ENCODE results near the gene SPHK2. TPM values are rescaled to one million over a fixed set of nuclear protein-coding genes. Genes with fewer than 3 reads are reported as not detected.
"Not testable (repeated sequence)": the region's sequence is repeated elsewhere in the genome, so short reads cannot be mapped to it uniquely, and the experiment has no call there.

SPHK2 gene
- total RNA-seq, 1 donor, result 4.5 TPM

DNA sequence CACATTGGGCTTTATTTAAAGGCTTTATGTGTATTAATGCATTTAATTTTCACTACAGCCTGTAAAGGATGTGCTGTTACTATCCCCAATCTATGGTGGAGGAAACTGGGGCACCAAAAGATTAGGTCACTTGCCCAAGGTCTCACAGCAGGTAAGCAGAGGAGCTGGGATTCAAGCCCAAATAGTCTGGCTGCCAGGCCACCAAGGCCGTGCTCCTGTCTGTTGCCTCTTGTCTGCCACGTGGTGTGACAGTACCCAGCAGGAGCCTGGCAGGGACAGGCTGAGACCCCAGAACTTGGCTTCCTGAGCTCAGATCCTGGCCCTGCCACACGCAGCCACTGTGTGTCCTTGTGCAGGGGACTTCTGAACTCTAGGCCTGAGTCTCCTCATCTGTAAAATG lies 49.0 kb downstream of the SPHK2 start:
- H3K27me3 ChIP-seq (ENCODE audit: insufficient read depth, low read length), result no peaks in the 10 kb centered on the region
- no peak overlapping the region for H3K4me3 ChIP-seq (ENCODE audit: low read length)
- H3K9me3 ChIP-seq (ENCODE audit: low read depth, low read length), result no peaks in the 10 kb centered on the region
- no peaks in the 10 kb centered on the region for H3K4me1 ChIP-seq (ENCODE audit: insufficient read depth, low read length)

DNA sequence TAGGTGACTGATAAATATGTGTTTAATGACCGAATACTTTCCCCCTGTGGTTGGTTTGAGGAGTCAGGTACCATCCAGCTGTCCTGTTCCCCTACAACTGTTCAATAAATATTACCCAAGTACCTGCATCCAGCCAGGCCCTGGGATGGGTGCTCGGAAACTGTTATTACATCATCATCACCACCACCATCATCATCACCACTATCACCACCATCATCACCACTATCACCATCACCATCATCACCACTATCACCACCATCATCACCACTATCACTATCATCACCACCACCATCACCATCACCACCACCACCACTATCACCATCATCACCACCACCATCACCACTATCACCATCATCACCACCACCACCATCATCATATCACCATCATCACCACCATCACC lies 49.5 kb downstream of the SPHK2 start:
- Histone ChIP-seq H3K4me1 (ENCODE audit: insufficient read depth, low read length) (no peaks in the 10 kb centered on the region), H3K27me3 (ENCODE audit: insufficient read depth, low read length) (no peaks in the 10 kb centered on the region)

DNA sequence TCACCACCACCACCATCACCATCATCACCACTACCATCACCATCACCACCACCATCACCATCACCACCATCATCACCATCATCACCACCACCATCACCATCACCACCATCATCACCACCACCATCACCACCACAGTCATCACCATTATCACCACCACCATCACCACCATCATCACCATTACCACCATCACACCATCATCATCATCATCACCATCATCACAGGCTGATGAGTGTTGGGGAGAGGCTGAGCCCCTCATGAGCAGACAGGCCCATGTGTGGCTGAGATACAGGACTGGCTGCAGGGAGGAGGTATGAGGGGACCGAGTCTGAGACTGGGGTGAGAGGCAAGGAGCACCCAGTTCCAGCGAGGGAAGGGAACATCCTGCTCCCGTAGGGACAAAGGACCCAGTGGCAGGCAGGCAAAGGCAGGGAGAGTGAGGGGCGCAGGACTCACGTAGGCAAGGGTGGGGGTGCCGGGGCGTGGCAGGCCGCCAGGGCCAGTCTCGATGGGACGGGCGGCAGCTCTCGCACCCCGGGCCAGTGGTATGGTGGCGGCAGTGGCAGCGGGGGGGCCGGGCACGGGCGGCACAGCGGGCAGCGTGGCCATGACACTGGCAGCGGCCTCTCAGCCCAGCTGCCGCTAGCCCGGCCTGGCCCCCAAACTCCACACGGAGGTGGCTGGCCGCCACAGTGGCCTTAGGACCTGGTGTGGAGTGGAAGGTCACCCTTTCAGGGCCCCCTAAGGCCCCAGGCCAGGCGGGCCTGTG lies 50.8 kb downstream of the SPHK2 start:
- Histone ChIP-seq H3K4me1 (ENCODE audit: insufficient read depth, low read length) (peaks cover 2% of the 10 kb centered on the region), H3K9me3 (ENCODE audit: low read depth, low read length) (no peaks in the 10 kb centered on the region), H3K27me3 (ENCODE audit: insufficient read depth, low read length) (no peaks in the 10 kb centered on the region), H3K4me3 (ENCODE audit: low read length) (no peak overlapping the region)

More for the DNA sequence above, 49.5 kb downstream of the SPHK2 start:
- no peak overlapping the region for H3K4me3 ChIP-seq (ENCODE audit: low read length)
- no peaks in the 10 kb centered on the region for H3K9me3 ChIP-seq (ENCODE audit: low read depth, low read length)

DNA sequence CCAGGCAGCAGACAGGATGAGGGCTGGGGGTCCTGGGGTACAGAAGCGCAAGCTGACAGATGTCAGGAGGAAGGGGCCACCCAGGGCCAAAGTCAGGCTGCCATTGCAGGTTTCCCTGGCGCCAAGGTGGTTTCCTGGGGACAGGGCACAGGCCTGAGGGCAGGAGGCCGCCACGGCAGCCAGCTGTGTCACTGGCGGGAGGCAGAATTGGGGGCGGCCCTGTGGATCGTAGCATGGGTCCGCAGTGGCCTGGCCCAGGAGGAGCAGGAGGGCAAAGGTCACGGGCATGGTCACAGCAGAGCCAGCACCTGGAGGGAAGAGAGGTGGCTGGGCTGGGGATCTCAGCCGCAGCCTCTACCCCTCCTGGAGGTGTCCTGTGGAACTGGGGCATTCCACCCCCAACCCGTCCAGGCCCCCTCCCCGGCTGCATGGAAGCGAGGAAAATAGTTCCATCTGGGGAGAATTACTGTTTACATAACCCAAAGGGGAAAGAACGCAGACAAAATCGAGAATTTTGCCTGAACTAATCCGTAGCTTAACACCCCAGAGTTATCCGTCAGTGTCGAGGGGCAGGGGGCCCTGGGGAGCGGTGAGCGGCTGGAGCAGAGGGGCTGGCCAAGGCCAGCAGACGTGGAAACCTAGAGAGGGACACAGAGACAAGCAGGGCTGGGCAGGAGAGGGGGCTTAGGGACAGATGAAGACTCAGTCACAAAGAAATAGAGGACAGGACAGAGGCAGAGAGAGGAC lies 51.6 kb downstream of the SPHK2 start:
- Histone ChIP-seq H3K9me3 (ENCODE audit: low read depth, low read length) (no peaks in the 10 kb centered on the region), H3K27me3 (ENCODE audit: insufficient read depth, low read length) (no peaks in the 10 kb centered on the region), H3K4me1 (ENCODE audit: insufficient read depth, low read length) (peaks cover 5% of the 10 kb centered on the region), H3K4me3 (ENCODE audit: low read length) (no peak overlapping the region)

DNA sequence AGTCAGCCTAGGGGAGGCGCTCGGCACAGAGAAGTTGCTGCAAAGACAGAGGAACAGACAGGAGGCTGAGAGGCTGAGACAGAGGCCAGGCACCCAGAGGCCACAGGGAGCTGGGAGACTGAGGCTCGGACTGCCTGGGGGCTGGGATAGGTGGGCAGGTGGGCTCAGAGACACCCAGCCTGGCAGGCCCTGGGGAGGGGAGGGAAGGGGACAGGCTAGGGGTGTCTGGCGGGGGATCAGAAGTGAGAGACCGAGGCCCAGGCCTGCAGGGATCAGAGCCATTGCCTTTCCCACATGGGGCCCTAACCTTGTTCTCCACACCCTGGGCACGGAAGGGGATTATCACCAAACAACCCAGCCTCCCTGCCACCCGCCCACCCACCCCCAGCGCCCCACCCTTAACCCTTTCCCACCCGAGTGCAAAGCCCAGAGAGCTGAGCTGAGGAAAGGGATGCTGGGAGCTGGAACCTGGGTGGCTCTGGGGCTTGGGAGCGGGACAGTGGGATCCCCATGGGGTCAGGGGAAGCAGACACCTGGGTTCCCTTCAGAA lies 52.2 kb downstream of the SPHK2 start:
- H3K4me1 ChIP-seq (ENCODE audit: insufficient read depth, low read length), result peaks cover 5% of the 10 kb centered on the region
- no peak overlapping the region for H3K4me3 ChIP-seq (ENCODE audit: low read length)
- H3K9me3 ChIP-seq (ENCODE audit: low read depth, low read length), result no peaks in the 10 kb centered on the region
- no peaks in the 10 kb centered on the region for H3K27me3 ChIP-seq (ENCODE audit: insufficient read depth, low read length)

DNA sequence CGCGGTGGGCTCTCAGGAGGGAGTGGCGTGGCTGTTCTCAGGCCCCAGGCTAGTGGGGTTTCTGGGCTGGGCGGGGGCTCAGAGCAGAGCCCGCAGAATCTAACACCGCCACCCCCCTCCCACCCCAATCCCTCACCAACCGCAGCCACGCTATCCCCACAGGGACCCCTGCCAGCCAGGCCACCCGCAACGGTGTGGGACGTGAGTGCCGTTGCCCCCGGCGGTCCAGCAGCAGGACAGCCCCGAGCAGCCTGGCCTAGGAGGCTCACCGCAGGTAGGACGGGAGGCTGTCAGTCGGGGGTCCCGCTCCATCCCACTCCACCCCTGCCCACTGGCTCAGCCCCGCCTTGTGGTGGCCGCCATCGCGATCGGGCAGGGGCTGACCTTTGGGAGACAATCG lies 53.7 kb downstream of the SPHK2 start, which contains the start of gene NTN5:
NTN5 (minus strand) TSS at position 24 of the 400 bp plus-strand sequence. CDS start 2,031 bp downstream, outside the sequence.
- Histone ChIP-seq H3K9me3 (ENCODE audit: low read depth, low read length) (no peaks in the 10 kb centered on the region), H3K4me1 (ENCODE audit: insufficient read depth, low read length) (peaks cover 5% of the 10 kb centered on the region), H3K4me3 (ENCODE audit: low read length) (no peak within 1 kb of the TSS), H3K27me3 (ENCODE audit: insufficient read depth, low read length) (no peaks in the 10 kb centered on the region)

DNA sequence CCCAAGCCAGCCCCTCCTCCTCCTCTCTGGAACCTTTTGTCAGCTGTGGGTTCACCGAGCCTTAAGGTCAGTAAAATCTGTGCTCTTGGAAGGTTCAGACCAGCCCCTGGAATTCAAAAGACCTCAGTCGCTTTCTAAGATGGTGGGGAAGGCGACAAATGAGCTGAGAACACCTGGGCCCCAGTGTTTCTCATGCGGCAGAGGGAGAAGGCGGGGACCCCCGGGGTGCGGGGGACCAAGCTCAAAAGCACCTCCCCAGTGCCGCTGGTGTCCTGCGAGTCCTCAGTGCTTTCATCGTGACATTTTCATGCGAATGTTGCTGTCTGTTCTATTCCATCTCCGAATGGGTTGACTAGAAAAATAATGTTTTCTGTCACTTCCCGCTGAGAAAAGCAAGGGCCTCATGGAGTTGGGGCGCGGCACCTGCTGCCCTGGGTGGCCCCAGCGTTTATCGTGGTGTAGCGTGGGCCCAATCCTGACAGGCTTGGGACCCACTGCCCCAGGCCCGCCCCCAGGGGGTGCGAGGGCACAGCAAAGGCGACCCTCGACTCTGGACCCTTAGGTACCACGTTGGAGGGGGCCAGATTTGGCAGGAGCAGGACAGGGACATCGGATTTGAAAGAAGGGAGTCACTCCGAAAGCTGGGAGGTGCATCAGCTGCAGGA lies 54.3 kb downstream of the SPHK2 start:
- Histone ChIP-seq H3K4me3 (ENCODE audit: low read length) (no peak overlapping the region), H3K9me3 (ENCODE audit: low read depth, low read length) (no peaks in the 10 kb centered on the region), H3K27me3 (ENCODE audit: insufficient read depth, low read length) (no peaks in the 10 kb centered on the region), H3K4me1 (ENCODE audit: insufficient read depth, low read length) (peaks cover 5% of the 10 kb centered on the region)

DNA sequence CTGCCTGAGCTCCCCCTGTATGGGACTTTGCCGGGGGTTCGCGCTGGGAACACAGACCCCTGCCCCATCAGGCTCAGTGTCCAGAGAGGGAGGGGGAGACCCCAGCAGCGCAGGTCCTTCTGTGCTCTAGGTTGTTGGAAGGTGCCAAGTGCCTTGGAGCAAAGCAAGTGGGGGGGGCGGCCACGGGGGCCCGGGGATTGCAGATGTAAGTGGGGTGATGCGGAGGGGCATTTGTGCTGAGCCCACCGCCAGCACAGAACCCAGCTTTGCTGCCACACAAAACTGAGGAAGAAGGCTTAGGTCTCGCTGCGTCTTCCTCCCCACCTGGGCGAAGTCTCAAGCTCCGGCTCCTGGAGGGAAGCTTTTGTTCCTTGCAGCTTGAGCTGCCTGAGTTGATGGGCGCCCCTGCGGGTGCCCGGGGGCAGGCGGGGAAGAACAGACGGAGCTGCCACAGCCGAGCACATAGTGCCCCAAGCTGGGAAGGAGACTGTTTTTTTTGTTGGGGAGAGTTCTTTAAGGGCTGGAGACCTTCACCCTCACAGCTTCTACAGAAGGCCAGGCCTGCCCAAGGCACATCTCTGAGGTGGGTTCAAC lies 55.0 kb downstream of the SPHK2 start:
- no peaks in the 10 kb centered on the region for H3K9me3 ChIP-seq (ENCODE audit: low read depth, low read length)
- no peak overlapping the region for H3K4me3 ChIP-seq (ENCODE audit: low read length)
- H3K4me1 ChIP-seq (ENCODE audit: insufficient read depth, low read length), result peaks cover 5% of the 10 kb centered on the region
- H3K27me3 ChIP-seq (ENCODE audit: insufficient read depth, low read length), result no peaks in the 10 kb centered on the region

DNA sequence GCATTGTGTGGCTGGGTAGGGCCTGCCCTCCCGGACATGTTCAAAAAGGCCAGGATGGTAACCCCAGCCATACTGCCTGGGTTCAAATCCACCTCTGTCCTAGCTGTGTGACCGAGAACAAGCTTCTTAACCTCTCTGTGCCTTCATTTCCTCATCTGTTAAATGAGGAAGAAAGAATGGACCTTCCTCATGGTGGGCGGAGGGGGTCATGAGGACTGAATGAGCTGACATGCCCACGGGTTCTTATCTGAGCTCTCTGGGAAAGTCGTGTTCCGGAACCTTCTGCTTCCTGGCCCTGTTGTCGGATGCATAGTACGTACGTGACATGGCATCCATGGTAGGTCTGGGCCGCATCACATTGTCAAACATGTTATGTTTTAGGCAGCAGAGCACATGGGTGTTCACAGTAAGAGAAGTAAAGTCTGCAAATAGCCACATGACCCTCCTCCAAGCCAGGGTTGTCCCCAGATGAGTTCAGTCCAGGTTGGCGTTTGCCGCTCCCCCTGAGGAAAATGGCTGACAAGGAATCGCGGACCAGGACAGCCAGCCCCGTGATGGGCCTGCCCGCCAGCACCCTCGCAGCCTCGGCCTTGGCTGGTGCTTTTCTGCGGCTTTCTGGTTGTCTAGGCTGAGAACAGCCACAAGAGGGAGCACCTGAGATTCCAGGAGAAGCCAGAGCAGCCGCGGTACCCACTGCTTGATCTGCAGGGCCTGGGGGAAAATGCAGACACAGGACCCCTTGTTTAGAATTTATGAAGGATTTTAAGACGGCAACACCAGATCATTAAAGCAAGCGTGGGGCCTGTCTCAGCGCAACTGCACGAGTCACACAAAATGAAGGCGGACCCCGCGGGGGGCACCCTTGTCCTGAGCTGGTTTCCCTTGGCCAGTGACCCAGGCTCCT lies 55.9 kb downstream of the SPHK2 start:
- Histone ChIP-seq H3K4me1 (ENCODE audit: insufficient read depth, low read length) (peaks cover 5% of the 10 kb centered on the region), H3K9me3 (ENCODE audit: low read depth, low read length) (no peaks in the 10 kb centered on the region), H3K4me3 (ENCODE audit: low read length) (no peak overlapping the region), H3K27me3 (ENCODE audit: insufficient read depth, low read length) (no peaks in the 10 kb centered on the region)

DNA sequence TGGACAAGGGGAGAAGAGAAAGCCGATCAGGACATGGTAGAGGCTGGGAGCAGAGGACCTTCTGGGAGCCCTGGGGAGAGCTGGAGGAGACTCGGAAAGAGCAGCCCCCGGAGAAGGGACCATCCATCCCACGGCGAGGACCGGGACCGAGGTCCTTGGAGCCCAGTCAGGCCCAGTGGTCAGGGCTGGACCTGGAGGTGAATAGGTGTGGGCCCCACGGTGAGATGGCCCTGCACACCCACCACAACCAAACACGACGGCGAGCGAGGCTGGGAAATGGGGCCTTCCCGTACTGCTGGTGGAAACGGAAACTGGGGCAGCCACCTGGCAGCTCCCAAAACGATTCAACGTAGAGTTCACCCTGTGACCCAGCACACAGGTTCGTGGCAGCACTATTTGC lies 57.2 kb downstream of the SPHK2 start:
- H3K4me3 ChIP-seq (ENCODE audit: low read length), result no peak overlapping the region
- no peaks in the 10 kb centered on the region for H3K9me3 ChIP-seq (ENCODE audit: low read depth, low read length)
- H3K4me1 ChIP-seq (ENCODE audit: insufficient read depth, low read length), result peaks cover 5% of the 10 kb centered on the region
- no peaks in the 10 kb centered on the region for H3K27me3 ChIP-seq (ENCODE audit: insufficient read depth, low read length)

DNA sequence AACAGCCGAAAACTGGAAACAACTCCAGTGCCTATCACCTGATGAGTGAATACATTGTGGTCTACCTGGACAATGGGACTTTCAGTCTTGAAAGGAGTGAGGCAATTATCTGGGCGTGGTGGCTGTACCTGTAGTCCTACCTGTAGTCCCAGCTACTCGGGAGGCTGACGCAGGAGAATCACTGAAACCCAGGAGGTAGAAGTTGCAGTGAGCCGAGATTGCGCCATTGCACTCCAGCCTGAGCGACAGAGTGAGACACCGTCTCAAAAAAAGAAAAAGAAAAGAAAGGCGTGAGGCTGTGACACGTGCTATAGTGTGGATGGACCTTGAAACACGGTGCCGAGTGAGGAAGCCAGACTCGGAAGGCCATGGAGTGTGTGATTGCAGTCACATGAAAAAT lies 57.6 kb downstream of the SPHK2 start:
- no peaks in the 10 kb centered on the region for H3K27me3 ChIP-seq (ENCODE audit: insufficient read depth, low read length)
- H3K4me3 ChIP-seq (ENCODE audit: low read length), result no peak overlapping the region
- no peaks in the 10 kb centered on the region for H3K9me3 ChIP-seq (ENCODE audit: low read depth, low read length)
- peaks cover 5% of the 10 kb centered on the region for H3K4me1 ChIP-seq (ENCODE audit: insufficient read depth, low read length)

DNA sequence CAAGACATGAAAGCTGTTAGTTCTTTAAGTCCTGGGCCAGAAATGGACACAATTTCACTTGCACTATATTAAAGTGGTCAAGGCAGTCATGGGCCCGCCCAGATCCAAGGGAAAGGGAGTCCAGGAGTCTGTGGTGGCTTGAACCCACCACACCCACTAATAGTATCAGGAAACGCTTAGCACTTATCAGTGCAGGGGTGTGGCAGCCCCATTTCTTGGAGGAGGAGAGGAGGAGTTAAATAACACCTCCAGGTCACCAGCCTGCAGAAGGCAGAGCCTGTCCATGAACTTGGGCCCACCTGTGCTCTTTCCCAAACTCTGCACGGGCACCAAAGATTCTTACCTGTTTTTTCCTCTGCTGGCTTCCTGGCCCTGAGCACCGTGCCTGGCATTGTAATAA lies 58.9 kb downstream of the SPHK2 start:
- Histone ChIP-seq H3K4me1 (ENCODE audit: insufficient read depth, low read length) (peaks cover 5% of the 10 kb centered on the region), H3K4me3 (ENCODE audit: low read length) (no peak overlapping the region), H3K9me3 (ENCODE audit: low read depth, low read length) (no peaks in the 10 kb centered on the region), H3K27me3 (ENCODE audit: insufficient read depth, low read length) (no peaks in the 10 kb centered on the region)

DNA sequence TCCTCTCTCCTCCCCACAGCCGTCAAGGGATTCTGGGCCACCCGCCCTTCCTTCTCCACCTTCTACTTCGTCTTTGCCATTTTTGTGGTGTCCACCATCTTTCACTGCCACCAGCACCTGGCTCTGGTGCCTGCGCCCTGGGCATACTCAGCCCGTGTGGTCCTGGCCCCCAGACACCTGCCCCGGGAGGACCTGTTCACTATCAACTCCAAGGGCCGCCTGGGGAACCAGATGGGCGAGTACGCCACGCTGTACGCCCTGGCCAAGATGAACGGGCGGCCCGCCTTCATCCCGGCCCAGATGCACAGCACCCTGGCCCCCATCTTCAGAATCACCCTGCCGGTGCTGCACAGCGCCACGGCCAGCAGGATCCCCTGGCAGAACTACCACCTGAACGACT lies 60.7 kb downstream of the SPHK2 start:
- H3K9me3 ChIP-seq (ENCODE audit: low read depth, low read length); H3K4me1 ChIP-seq (ENCODE audit: insufficient read depth, low read length); H3K4me3 ChIP-seq (ENCODE audit: low read length); H3K27me3 ChIP-seq (ENCODE audit: insufficient read depth, low read length): not testable (repeated sequence)
